ENCODE data around the gene CYP2A6.
"Not testable (repeated sequence)": the region's sequence is repeated elsewhere in the genome, so short reads cannot be mapped to it uniquely, and the experiment has no call there.

DNA sequence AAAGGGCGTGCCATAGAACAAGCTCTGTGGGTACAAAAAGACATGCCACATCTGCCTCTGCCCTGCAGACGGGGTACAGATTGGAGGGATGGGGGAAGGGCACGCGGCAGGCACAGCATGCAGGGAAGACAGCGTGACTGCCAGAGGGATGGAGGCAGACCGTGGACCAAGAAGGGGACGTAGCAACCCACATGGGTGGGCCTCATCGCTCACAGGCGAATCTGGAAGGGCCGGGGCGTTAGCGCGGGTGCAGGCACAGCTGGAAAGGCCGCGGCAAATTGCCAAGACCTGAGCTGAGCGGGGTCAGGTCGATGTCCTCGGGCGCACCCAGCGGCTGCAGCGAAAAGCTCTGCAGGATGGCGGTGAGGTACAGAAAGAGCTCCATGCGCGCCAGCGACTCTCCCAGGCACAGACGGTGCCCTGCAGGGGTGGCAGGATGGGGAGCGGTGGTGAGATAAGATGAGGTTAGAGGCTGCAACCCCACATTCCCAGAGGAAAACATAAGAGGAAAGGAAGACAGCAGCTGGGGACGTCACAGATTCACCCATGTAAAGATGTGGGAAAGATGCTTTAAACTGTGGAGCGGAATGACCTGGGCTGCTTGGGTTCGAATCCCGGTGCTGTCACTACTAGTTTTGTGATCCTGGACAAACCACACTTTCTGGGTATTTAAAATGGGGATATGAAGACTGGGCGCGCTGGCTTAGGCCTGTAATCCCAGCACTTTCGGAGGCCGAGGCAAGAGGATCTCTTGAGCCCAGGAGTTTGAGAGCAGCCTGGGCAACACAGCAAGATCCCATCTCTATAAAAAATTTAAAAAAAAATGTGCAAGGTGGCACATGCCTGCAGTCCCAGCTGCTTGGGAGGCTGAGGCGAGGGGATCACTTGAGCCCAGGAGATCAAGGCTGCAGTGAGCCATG lies 31.5 kb downstream of the CYP2A6 start:
- TF ChIP-seq, protein P1, sequence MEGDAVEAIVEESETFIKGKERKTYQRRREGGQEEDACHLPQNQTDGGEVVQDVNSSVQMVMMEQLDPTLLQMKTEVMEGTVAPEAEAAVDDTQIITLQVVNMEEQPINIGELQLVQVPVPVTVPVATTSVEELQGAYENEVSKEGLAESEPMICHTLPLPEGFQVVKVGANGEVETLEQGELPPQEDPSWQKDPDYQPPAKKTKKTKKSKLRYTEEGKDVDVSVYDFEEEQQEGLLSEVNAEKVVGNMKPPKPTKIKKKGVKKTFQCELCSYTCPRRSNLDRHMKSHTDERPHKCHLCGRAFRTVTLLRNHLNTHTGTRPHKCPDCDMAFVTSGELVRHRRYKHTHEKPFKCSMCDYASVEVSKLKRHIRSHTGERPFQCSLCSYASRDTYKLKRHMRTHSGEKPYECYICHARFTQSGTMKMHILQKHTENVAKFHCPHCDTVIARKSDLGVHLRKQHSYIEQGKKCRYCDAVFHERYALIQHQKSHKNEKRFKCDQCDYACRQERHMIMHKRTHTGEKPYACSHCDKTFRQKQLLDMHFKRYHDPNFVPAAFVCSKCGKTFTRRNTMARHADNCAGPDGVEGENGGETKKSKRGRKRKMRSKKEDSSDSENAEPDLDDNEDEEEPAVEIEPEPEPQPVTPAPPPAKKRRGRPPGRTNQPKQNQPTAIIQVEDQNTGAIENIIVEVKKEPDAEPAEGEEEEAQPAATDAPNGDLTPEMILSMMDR (IDR thresholded peaks at IDR 0.05; ENCODE audit: low read length) = peak; percentile 34
- TF ChIP-seq EZH2 (IDR thresholded peaks at IDR 0.05; ENCODE audit: borderline replicate concordance, low read length) = not testable (repeated sequence)
